Cardiac septum (tissue), 1 donor: ENCODE measurements around the gene XPO1. TPM values are rescaled to one million over a fixed set of nuclear protein-coding genes. Genes with fewer than 3 reads are reported as not detected.
A peak's percentile ranks its signal among the peaks of the same experiment; 100 is the strongest.
"Not testable (repeated sequence)": the region's sequence is repeated elsewhere in the genome, so short reads cannot be mapped to it uniquely, and the experiment has no call there.

Experiments used
- DNase-seq: peaks from one replicate; pipeline ENCODE4 v3.0.0-alpha.2; 2020; ENCODE audit warnings: low spot score
- intact Hi-C: fragments of 100-400 bp; cut with DNase I; formaldehyde crosslinking; loops from one replicate; pipeline ENCODE4 v1.14.0; 2022
- long read RNA-seq: library from polyadenylated mRNA; unstranded; transcript quantifications from one replicate; pipeline ENCODE4 v2.0.0, GENCODE V29; 2021
- total RNA-seq: library from RNA; stranded (reverse); fragmentation: NEBNext Ultra II Directional; extraction: Animal tissue kit (Norgen Biotek cat#: 25700); gene quantifications from one replicate; pipeline ENCODE4 v1.2.1, GENCODE V29; 2021
- donor health status: DM: no; HTN: no; CAD: no.

XPO1 gene
- total RNA-seq, result 71.8 TPM
- long read RNA-seq, full-length matches to known transcripts, result 49 of 78 reads
- long read RNA-seq, partial matches to known transcripts, result 11 of 78 reads
- long read RNA-seq, other reads (novel, unspliced or antisense), result 18 of 78 reads

- intact Hi-C loops, result loop anchor here (1.0 to 5.0 kb wide), 6 partner anchors 67 to 361 kb away; partner anchors contain the start of genes CCT4, FAM161A and USP34
- DNase-seq, result peak; percentile 100
Measured at GRCh38 chr2:61538200-61538919, at the start of gene XPO1. XPO1 (minus strand) TSS chr2:61538356; CDS start chr2:61533897, 4,459 bp downstream.

- DNase-seq, intact Hi-C loops: not testable (repeated sequence)
Measured at GRCh38 chr2:61586928-61587327, 48.8 kb upstream of the XPO1 start.

- intact Hi-C loops, result no loop called here
- no peak for DNase-seq
Measured at GRCh38 chr2:61585383-61585782, 47.2 kb upstream of the XPO1 start.

GRCh38 chr2:61584368-61584767 is 46.2 kb upstream of the XPO1 start:
- intact Hi-C loops, DNase-seq: not testable (repeated sequence)

- DNase-seq, result no peak
- intact Hi-C loops, result no loop called here
Measured at GRCh38 chr2:61582165-61582564, 44.0 kb upstream of the XPO1 start.

GRCh38 chr2:61581716-61582115 is 43.6 kb upstream of the XPO1 start:
- intact Hi-C loops, result no loop called here
- DNase-seq, result no peak

- no peak for DNase-seq
- intact Hi-C loops, result no loop called here
Measured at GRCh38 chr2:61575447-61575859, 37.3 kb upstream of the XPO1 start.

- intact Hi-C loops, result no loop called here
- DNase-seq, result no peak
Measured at GRCh38 chr2:61566566-61566965, 28.4 kb upstream of the XPO1 start.

- DNase-seq, result no peak
- intact Hi-C loops, result no loop called here
Measured at GRCh38 chr2:61562615-61563014, 24.5 kb upstream of the XPO1 start.

GRCh38 chr2:61558160-61558559 is 20.0 kb upstream of the XPO1 start:
- intact Hi-C loops, result no loop called here
- DNase-seq, result no peak

GRCh38 chr2:61557381-61557780 is 19.2 kb upstream of the XPO1 start:
- no peak for DNase-seq
- intact Hi-C loops, result no loop called here

- intact Hi-C loops, result no loop called here
- DNase-seq, result no peak
Measured at GRCh38 chr2:61554604-61555003, 16.4 kb upstream of the XPO1 start.

- no peak for DNase-seq
- intact Hi-C loops, result no loop called here
Measured at GRCh38 chr2:61550375-61551209, 12.4 kb upstream of the XPO1 start.

- intact Hi-C loops, result no loop called here
Measured at GRCh38 chr2:61549546-61549945, 11.4 kb upstream of the XPO1 start.

GRCh38 chr2:61543062-61543461 is 4.9 kb upstream of the XPO1 start:
- no peak for DNase-seq
- intact Hi-C loops, result no loop called here

More at GRCh38 chr2:61549546-61549945, 11.4 kb upstream of the XPO1 start:
- DNase-seq, result no peak

GRCh38 chr2:61540167-61540566 is 2.0 kb upstream of the XPO1 start:
- intact Hi-C loops, DNase-seq: not testable (repeated sequence)

GRCh38 chr2:61538920-61539520 is 864 bp upstream of the XPO1 start:
- intact Hi-C loops, result loop anchor here (1.0 to 5.0 kb wide), 6 partner anchors 68 to 362 kb away; partner anchors contain the start of genes CCT4, FAM161A and USP34
- DNase-seq, result no peak

GRCh38 chr2:61537950-61538199 is 281 bp downstream of the XPO1 start:
- intact Hi-C loops, result loop anchor here (1.0 to 5.0 kb wide), 6 partner anchors 67 to 361 kb away; partner anchors contain the start of genes CCT4, FAM161A and USP34
- no peak for DNase-seq

GRCh38 chr2:61537277-61537949 is 743 bp downstream of the XPO1 start:
- no peak for DNase-seq

More at GRCh38 chr2:61537277-61537949, 743 bp downstream of the XPO1 start:
- intact Hi-C loops, result loop anchor here (5.0 kb wide), 4 partner anchors 155 to 360 kb away; partner anchors contain the start of genes CCT4 and FAM161A
